Lower leg skin (tissue), 4 donors: ENCODE results near the gene APRT. TPM values are rescaled to one million over a fixed set of nuclear protein-coding genes. Genes with fewer than 3 reads are reported as not detected.
"Not testable (repeated sequence)": the region's sequence is repeated elsewhere in the genome, so short reads cannot be mapped to it uniquely, and the experiment has no call there.

Experiments
- DNase-seq, 2 donors: peaks; one replicate each; pipeline ENCODE4 v3.0.0-alpha.2; 2019; ENCODE audit warnings: low spot score in 2 of 2
- H3K4me3 ChIP-seq: fragments of 200-600 bp; sonication (generic); 2 replicates; pipeline ENCODE4 v1.5.1; 2017; ENCODE audit warnings: mild to moderate bottlenecking, low read depth; ENCODE audit not compliant: poor library complexity, severe bottlenecking
- POLR2A ChIP-seq, 2 donors: fragments of 450-650 bp; IDR thresholded peaks; one replicate each; pipeline ENCODE4 v1.6.1; 2016 to 2017; ENCODE audit warnings: antibody characterized with exemption in 2 of 2, mild to moderate bottlenecking in 1 of 2, moderate library complexity in 1 of 2
- WGBS, 2 donors: methylation state at CpG; one replicate each; pipeline ENCODE4 v1.1.5; 2018; 5-methylcytosine and 5-hydroxymethylcytosine counted together
- intact Hi-C: fragments of 100-400 bp; cut with DNase I; formaldehyde crosslinking; loops from one replicate; pipeline ENCODE4 v1.15.0; 2023; ENCODE audit warnings: low total_unique reads
- total RNA-seq, 4 donors: library from RNA; depleted of rRNA; stranded (reverse); fragments of >200 nt; gene quantifications; one replicate each; pipeline ENCODE4 v1.1.0, GENCODE V29; 2016
- TF ChIP-seq, protein P1 (sequence below), 3 donors: fragments of 450-650 bp; IDR thresholded peaks; one replicate each; pipeline ENCODE4 v1.5.1; 2016; ENCODE audit warnings: antibody characterized with exemption in 3 of 3, mild to moderate bottlenecking in 3 of 3, moderate library complexity in 2 of 3

APRT gene
- total RNA-seq, 4 donors from 2014 or later, result 276 to 310 (median 291) TPM

DNA sequence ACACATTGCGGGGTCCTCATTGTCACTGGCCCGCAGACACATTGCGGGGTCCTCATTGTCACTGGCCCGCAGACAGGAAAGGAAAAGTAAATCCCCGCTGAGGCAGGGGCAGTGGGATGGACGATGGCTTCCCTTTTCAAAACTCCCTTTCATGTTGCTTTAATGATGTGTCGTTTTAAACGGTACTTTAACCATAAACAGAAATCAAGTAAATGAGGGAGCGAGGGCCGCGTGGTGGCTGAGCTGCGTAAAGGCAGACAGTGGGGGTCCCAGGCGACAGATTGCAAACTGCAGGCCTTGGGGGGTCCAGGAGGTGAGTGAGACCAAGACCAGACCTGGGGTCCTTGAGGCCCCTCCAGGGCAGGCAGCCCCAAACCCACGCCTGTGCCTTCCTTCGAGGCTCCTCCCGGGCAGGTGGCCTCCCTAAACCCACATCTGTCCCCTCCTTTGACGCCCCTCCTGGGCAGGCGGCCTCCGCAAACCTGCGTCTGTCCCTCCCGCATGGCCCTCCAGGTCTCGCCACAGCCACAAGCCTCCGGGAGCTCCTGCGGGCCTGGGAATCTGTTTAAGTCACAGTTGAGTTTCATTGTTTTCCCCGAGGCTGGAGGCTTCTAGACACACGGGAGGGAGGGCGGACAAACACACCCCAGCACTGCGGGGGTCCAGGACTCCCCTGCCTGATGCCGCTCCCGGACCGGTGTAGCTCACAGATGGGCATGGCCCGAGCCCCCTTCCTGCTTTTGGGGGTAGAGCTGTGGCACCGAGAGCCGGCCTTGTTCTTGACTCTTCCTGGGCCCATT lies 34.1 kb downstream of the APRT start:
- no peak overlapping the region for H3K4me3 ChIP-seq
- DNase-seq, result no peak
- 88 to 89% methylated on average over 34 of the region's 34 CpGs for WGBS, 2 donors
- intact Hi-C loops, result no loop called here
- TF ChIP-seq POLR2A (IDR thresholded peaks at IDR 0.05), result no peak
- TF ChIP-seq, protein P1, sequence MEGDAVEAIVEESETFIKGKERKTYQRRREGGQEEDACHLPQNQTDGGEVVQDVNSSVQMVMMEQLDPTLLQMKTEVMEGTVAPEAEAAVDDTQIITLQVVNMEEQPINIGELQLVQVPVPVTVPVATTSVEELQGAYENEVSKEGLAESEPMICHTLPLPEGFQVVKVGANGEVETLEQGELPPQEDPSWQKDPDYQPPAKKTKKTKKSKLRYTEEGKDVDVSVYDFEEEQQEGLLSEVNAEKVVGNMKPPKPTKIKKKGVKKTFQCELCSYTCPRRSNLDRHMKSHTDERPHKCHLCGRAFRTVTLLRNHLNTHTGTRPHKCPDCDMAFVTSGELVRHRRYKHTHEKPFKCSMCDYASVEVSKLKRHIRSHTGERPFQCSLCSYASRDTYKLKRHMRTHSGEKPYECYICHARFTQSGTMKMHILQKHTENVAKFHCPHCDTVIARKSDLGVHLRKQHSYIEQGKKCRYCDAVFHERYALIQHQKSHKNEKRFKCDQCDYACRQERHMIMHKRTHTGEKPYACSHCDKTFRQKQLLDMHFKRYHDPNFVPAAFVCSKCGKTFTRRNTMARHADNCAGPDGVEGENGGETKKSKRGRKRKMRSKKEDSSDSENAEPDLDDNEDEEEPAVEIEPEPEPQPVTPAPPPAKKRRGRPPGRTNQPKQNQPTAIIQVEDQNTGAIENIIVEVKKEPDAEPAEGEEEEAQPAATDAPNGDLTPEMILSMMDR (IDR thresholded peaks at IDR 0.05), result no peak

DNA sequence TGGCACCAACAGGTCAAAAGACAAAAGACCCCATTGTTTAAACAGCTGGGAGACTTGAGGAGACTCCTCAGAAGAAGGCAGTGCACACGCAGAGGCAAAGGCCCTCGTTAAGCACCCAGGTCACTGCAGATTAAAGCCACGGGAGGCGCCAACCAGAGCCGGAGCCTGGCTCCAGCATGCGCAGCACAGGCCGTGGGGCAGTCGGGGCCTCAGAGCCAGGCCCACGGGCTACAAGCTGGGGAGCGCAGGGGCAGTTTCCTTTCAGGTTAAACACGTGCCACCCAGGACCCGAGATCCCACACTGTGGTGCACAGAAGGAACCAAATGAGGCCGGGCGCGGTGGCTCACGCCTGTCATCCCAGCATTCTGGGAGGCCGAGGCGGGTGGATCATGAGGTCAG lies 35.9 kb downstream of the APRT start:
- intact Hi-C loops, result no loop called here
- TF ChIP-seq, protein P1 (IDR thresholded peaks at IDR 0.05), result no peak
- TF ChIP-seq POLR2A (IDR thresholded peaks at IDR 0.05), result no peak
- 91 to 92% methylated on average over 18 of the region's 18 CpGs for WGBS, 2 donors
- DNase-seq, result no peak
- H3K4me3 ChIP-seq, result no peak overlapping the region

DNA sequence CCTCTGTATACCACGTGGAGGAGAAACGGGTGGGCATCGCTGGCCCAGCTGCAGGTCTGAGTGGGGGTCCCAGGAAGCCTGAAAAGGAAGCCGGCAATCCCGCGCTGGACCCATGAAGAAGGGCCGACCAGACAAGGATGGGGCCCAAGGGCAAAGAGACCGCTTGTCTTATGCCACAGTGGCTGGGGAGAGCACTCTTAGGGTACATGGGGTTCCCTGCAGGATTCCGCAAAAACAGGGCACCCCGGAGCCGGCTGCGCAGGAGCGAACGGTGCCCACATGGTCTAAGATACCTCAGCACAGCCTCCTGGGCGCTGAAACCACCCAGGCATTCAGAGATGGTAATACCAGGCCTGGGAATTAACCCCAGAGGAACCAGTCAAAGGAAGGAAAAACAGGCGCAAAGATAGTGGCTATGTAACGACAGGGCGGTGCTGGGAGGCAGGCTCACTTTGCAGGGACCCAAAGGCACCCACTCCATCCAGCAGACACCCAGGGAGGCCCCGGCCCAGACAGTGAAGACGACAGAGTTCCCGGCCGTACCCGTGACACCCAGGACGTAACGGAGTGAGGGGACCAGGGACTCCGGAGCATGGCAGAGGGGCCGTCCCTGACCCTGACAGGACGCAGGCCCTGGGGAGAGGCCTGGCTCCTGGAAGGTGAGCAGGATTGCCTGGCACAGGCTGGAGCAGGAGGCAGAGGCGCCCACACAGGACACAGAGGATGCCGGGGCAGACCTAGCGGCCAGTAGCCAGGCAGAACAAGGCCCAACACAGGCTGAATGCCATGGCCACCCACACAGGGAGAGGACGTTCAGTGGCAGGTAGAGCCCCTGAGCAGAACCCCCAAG lies 37.0 kb downstream of the APRT start:
- no peak for DNase-seq
- intact Hi-C loops, result no loop called here
- TF ChIP-seq, protein P1 (IDR thresholded peaks at IDR 0.05), result no peak
- TF ChIP-seq POLR2A (IDR thresholded peaks at IDR 0.05), result no peak
- WGBS, 2 donors, result 95 to 96% methylated on average over 32 of the region's 32 CpGs
- H3K4me3 ChIP-seq, result no peak overlapping the region

DNA sequence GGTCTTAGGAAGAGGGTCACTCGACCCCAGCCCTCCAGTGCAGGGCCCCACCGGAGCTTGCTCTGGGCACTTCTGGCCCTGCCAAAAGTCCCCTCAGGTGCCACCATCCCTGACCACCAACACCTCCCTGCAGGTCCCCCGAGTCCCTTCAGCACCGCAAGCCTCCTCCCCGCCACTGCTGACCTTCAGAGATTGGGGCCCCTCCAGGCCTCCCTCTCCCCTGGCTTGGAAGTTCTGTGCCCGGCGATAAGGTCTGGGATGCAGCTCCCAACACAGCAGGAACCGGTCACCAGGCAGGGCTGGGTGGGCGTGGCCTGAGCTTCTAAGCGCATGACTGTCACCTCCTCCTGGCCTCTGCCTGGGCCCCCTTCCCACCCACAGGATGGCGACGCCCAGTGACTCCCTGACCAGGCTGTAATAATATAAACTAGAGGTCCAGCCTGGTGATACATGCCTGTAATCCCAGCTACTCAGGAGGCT lies 37.9 kb downstream of the APRT start:
- H3K4me3 ChIP-seq, result no peak overlapping the region
- 56 to 70% methylated on average over 11 to 12 of the region's 12 CpGs for WGBS, 2 donors
- intact Hi-C loops, result no loop called here
- no peak for DNase-seq
- TF ChIP-seq POLR2A (IDR thresholded peaks at IDR 0.05), result no peak
- TF ChIP-seq, protein P1 (IDR thresholded peaks at IDR 0.05), result no peak

DNA sequence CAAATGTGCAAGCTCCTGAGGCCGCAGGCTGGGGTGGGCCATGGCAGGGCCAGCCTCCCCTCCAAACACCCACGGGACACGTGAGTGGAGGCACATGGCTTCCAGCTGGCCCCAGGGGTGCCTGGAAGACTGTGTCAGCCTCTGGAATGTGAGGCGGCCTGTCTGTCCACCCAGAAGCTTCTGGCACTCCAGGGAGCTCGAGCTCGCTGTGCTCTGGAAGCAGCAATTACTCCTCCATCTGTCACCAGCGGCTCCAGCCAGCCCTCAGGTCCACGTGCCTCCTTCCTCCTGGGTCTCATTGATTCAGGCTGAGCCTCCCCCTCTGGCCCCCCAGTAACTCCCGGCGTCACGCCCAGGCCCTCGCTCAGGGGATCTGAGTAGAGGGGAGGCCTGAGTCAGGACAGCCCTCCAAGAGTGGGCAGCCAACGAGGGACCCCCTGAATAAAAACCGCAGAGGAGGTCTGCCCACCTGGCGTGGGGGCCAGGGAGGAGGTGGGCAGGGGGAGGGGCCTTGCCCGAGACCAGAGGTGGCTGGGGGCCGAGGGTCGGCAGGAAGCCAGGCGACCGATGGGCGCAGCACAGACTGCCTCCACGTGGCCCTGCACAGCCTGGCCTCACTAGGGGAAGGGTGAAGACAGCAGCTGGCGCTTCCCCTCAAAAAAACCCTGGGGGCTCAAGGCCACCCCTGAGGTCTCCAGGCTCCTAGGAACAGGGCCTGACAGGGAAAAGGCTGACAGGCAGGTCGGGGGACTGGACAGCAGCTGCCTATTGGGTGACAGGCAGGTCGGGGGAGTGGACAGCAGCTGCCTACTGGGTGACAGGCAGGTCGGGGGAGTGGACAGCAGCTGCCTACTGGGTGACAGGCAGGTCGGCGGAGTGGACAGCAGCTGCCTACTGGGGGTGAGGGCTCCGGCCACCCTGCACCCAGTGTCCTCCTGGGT lies 38.6 kb downstream of the APRT start:
- 52 to 65% methylated on average over 27 of the region's 29 CpGs for WGBS, 2 donors
- no peak overlapping the region for H3K4me3 ChIP-seq
- TF ChIP-seq POLR2A (IDR thresholded peaks at IDR 0.05), result no peak
- TF ChIP-seq, protein P1 (IDR thresholded peaks at IDR 0.05), result no peak
- DNase-seq, result peak in 1 of 2 donors; percentile 65
- intact Hi-C loops, result no loop called here

DNA sequence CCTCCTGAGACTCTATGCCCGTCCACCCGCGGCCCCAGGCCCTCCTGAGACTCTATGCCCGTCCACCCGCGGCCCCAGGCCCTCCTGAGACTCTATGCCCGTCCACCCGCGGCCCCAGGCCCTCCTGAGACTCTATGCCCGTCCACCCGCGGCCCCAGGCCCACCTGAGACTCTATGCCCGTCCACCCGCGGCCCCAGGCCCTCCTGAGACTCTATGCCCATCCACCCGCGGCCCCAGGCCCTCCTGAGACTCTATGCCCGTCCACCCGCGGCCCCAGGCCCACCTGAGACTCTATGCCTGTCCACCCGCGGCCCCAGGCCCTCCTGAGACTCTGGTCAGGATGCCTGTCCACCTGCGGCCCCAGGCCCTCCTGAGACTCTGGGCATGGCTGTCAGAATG lies 39.9 kb downstream of the APRT start:
- H3K4me3 ChIP-seq, DNase-seq, intact Hi-C loops: not testable (repeated sequence)
- 94 to 97% methylated on average over 7 to 13 of the region's 23 CpGs for WGBS, 2 donors
